ENCODE measurements around the gene XXYLT1.

- TF ChIP-seq CTCF (optimal IDR thresholded peaks at IDR 0.05 in 1 of 3, IDR thresholded peaks at IDR 0.05 in 1 of 3, conservative IDR thresholded peaks at IDR 0.05 in 1 of 3; ENCODE audit: extremely low read depth in 1 of 3, insufficient read depth in 2 of 3, low read length in 3 of 3) (no peak), EZH2 (IDR thresholded peaks at IDR 0.05; ENCODE audit: low read length) (no peak)
Measured at GRCh38 chr3:195146131-195146530, 124.8 kb downstream of the XXYLT1 start.
